CD4-positive, CD25-positive, alpha-beta regulatory T cell (primary cell): ENCODE data around the gene DCTN2. TPM values are rescaled to one million over a fixed set of nuclear protein-coding genes. Genes with fewer than 3 reads are reported as not detected.

Experiments
- ATAC-seq, 2 donors: fragments of 150-1000 bp; cut with Tn5 transposase; one replicate each; pipeline ENCODE4 v1.10.0; 2021; ENCODE audit warnings: low read depth in 2 of 2, moderate number of reproducible peaks in 2 of 2, moderate library complexity in 1 of 2
- DNase-seq, 3 donors: peaks; one replicate each; pipeline versions ENCODE4 v3.0.0 to v3.0.0-alpha.2; 2012 to 2022; ENCODE audit warnings: mixed read lengths in 1 of 3
- H3K27ac ChIP-seq: one replicate; pipeline ENCODE4 v1.7.0; 2013; ENCODE audit warnings: mild to moderate bottlenecking, low read length; ENCODE audit not compliant: insufficient read depth, poor library complexity, severe bottlenecking
- H3K27me3 ChIP-seq: one replicate; pipeline ENCODE4 v1.7.0; 2013; ENCODE audit warnings: low read length; ENCODE audit not compliant: control insufficient read depth, insufficient read depth
- H3K36me3 ChIP-seq: one replicate; pipeline ENCODE4 v1.7.0; 2013; ENCODE audit warnings: mild to moderate bottlenecking, low read length, moderate library complexity; ENCODE audit not compliant: control insufficient read depth, insufficient read depth
- H3K4me1 ChIP-seq: 2 replicates; pipeline ENCODE4 v1.7.0; 2013; ENCODE audit warnings: mild to moderate bottlenecking, low read length; ENCODE audit not compliant: insufficient read depth, control insufficient read depth, poor library complexity, severe bottlenecking
- H3K4me3 ChIP-seq: one replicate; pipeline ENCODE4 v1.7.0; 2013; ENCODE audit warnings: low read depth, mild to moderate bottlenecking, low read length, moderate library complexity
- H3K9me3 ChIP-seq, 2 experiments: 1 replicate in 1 of 2; 2 replicates in 1 of 2; pipeline ENCODE4 v1.7.0; 2013; ENCODE audit warnings: low read length in 2 of 2, mild to moderate bottlenecking in 1 of 2, moderate library complexity in 1 of 2; ENCODE audit not compliant: control insufficient read depth in 2 of 2
- H3K27ac Mint-ChIP-seq, 3 donors: one replicate each; pipeline ENCODE4 v1.8.0; 2020 to 2022; ENCODE audit warnings: mild to moderate bottlenecking in 3 of 3, mixed read lengths in 3 of 3, moderate library complexity in 2 of 3
- H3K27me3 Mint-ChIP-seq: one replicate; pipeline ENCODE4 v1.8.0; 2022; ENCODE audit warnings: mild to moderate bottlenecking, mixed read lengths
- H3K36me3 Mint-ChIP-seq: one replicate; pipeline ENCODE4 v1.8.0; 2020; ENCODE audit warnings: mixed read lengths
- H3K4me1 Mint-ChIP-seq, 4 donors: one replicate each; pipeline ENCODE4 v1.8.0; 2020 to 2022; ENCODE audit warnings: mixed read lengths in 4 of 4, mild to moderate bottlenecking in 1 of 4
- H3K4me3 Mint-ChIP-seq, 4 donors: one replicate each; pipeline ENCODE4 v1.8.0; 2020 to 2022; ENCODE audit warnings: mild to moderate bottlenecking in 4 of 4, mixed read lengths in 4 of 4, moderate library complexity in 3 of 4
- H3K9me3 Mint-ChIP-seq, 7 donors: one replicate each; pipeline ENCODE4 v1.8.0; 2020 to 2022; ENCODE audit warnings: mixed read lengths in 7 of 7, mild to moderate bottlenecking in 3 of 7, moderate library complexity in 2 of 7
- polyA plus RNA-seq, 4 donors: library from polyadenylated mRNA; unstranded; fragments of 300-500 nt; fragmentation: Illumina TruSeq; gene quantifications; one replicate each; pipeline ENCODE4 v1.2.3, GENCODE V29; 2021
- total RNA-seq: library from RNA; stranded (reverse); gene quantifications from one replicate; pipeline ENCODE4 v1.2.3, GENCODE V29; 2022

The DCTN2 gene
- total and polyA plus RNA-seq, 5 donors from 2014 or later, result 74.9 to 91.6 (median 78.9) TPM

GRCh38 chr12:57535764-57536596 lies 11.0 kb downstream of the DCTN2 start:
- Mint-ChIP-seq H3K4me1 (peaks cover 0 to 3% (median 1%) of the 10 kb centered on the region in 4 donors), H3K27ac (peak overlapping the region in 2 of 3 donors; percentile 26 to 72), H3K9me3 (no peaks in the 10 kb centered on the region), H3K4me3 (no peak overlapping the region), H3K36me3 (peaks cover 53% of the 10 kb centered on the region), H3K27me3 (no peaks in the 10 kb centered on the region)
- no peak overlapping the region for H3K27ac ChIP-seq
- H3K36me3 ChIP-seq, result peaks cover 54% of the 10 kb centered on the region
- ATAC-seq, result no peak
- no peak overlapping the region for H3K4me3 ChIP-seq
- no peaks in the 10 kb centered on the region for H3K4me1 ChIP-seq
- DNase-seq, result no peak
- H3K27me3 ChIP-seq, result no peaks in the 10 kb centered on the region
- no peaks in the 10 kb centered on the region for H3K9me3 ChIP-seq

GRCh38 chr12:57534991-57535543 lies 11.9 kb downstream of the DCTN2 start:
- H3K27ac ChIP-seq, result no peak overlapping the region
- H3K27me3 ChIP-seq, result no peaks in the 10 kb centered on the region
- H3K36me3 Mint-ChIP-seq, result peaks cover 49% of the 10 kb centered on the region
- H3K9me3 ChIP-seq, result no peaks in the 10 kb centered on the region
- peaks cover 63% of the 10 kb centered on the region for H3K36me3 ChIP-seq
- H3K4me1 ChIP-seq, result no peaks in the 10 kb centered on the region
- peak overlapping the region in 1 of 3 donors; percentile 72 for H3K27ac Mint-ChIP-seq
- no peak overlapping the region for H3K4me3 ChIP-seq
- peaks cover 0 to 3% (median under 1%) of the 10 kb centered on the region in 4 donors for H3K4me1 Mint-ChIP-seq
- peak overlapping the region in 1 of 4 donors; percentile 43 for H3K4me3 Mint-ChIP-seq
- no peak for DNase-seq
- no peaks in the 10 kb centered on the region for H3K27me3 Mint-ChIP-seq
- no peaks in the 10 kb centered on the region for H3K9me3 Mint-ChIP-seq
- ATAC-seq, result no peak

GRCh38 chr12:57534250-57534649 lies 12.7 kb downstream of the DCTN2 start:
- no peak for DNase-seq
- Histone ChIP-seq H3K27ac (no peak overlapping the region), H3K4me1 (no peaks in the 10 kb centered on the region), H3K4me3 (no peak overlapping the region), H3K27me3 (no peaks in the 10 kb centered on the region), H3K36me3 (peaks cover 66% of the 10 kb centered on the region), H3K9me3 (no peaks in the 10 kb centered on the region)
- no peaks in the 10 kb centered on the region for H3K9me3 Mint-ChIP-seq
- peaks cover 53% of the 10 kb centered on the region for H3K36me3 Mint-ChIP-seq
- peak overlapping the region in 1 of 3 donors; percentile 20 for H3K27ac Mint-ChIP-seq
- no peak for ATAC-seq
- no peak overlapping the region for H3K4me3 Mint-ChIP-seq
- no peaks in the 10 kb centered on the region for H3K27me3 Mint-ChIP-seq
- H3K4me1 Mint-ChIP-seq, result peaks cover 0 to 9% (median 4%) of the 10 kb centered on the region in 4 donors

- H3K27me3 ChIP-seq, result no peaks in the 10 kb centered on the region
- Mint-ChIP-seq H3K27me3 (no peaks in the 10 kb centered on the region), H3K27ac (peak overlapping the region in 1 of 3 donors; percentile 51), H3K4me3 (no peak overlapping the region), H3K36me3 (peaks cover 44% of the 10 kb centered on the region), H3K9me3 (no peaks in the 10 kb centered on the region), H3K4me1 (peaks cover 0 to 9% (median 4%) of the 10 kb centered on the region in 4 donors)
- H3K36me3 ChIP-seq, result peaks cover 72% of the 10 kb centered on the region
- no peaks in the 10 kb centered on the region for H3K9me3 ChIP-seq
- H3K27ac ChIP-seq, result no peak overlapping the region
- no peak overlapping the region for H3K4me3 ChIP-seq
- DNase-seq (no peak), ATAC-seq (no peak)
- H3K4me1 ChIP-seq, result no peaks in the 10 kb centered on the region
Observed at GRCh38 chr12:57533108-57533507, 13.9 kb downstream of the DCTN2 start.

GRCh38 chr12:57531836-57532235 lies 15.2 kb downstream of the DCTN2 start:
- H3K4me3 Mint-ChIP-seq, result peak overlapping the region in 1 of 4 donors; percentile 12
- H3K36me3 Mint-ChIP-seq, result peaks cover 33% of the 10 kb centered on the region
- H3K4me3 ChIP-seq, result no peak overlapping the region
- H3K27me3 Mint-ChIP-seq, result no peaks in the 10 kb centered on the region
- no peaks in the 10 kb centered on the region for H3K27me3 ChIP-seq
- H3K4me1 Mint-ChIP-seq, result peaks cover 0 to 9% (median 2%) of the 10 kb centered on the region in 4 donors
- H3K9me3 ChIP-seq, result no peaks in the 10 kb centered on the region
- ATAC-seq, result no peak
- H3K9me3 Mint-ChIP-seq, result no peaks in the 10 kb centered on the region
- H3K27ac ChIP-seq, result no peak overlapping the region
- DNase-seq, result no peak
- no peaks in the 10 kb centered on the region for H3K4me1 ChIP-seq
- H3K36me3 ChIP-seq, result peaks cover 79% of the 10 kb centered on the region
- H3K27ac Mint-ChIP-seq, result peak overlapping the region in 1 of 3 donors; percentile 26

GRCh38 chr12:57530396-57531142 lies 16.4 kb downstream of the DCTN2 start:
- H3K27me3 Mint-ChIP-seq, result no peaks in the 10 kb centered on the region
- no peaks in the 10 kb centered on the region for H3K9me3 Mint-ChIP-seq
- peaks cover 0 to 9% (median 5%) of the 10 kb centered on the region in 4 donors for H3K4me1 Mint-ChIP-seq
- ATAC-seq (no peak), DNase-seq (no peak)
- Histone ChIP-seq H3K4me1 (no peaks in the 10 kb centered on the region), H3K4me3 (no peak overlapping the region), H3K36me3 (peaks cover 79% of the 10 kb centered on the region), H3K27me3 (no peaks in the 10 kb centered on the region), H3K9me3 (no peaks in the 10 kb centered on the region), H3K27ac (no peak overlapping the region)
- H3K27ac Mint-ChIP-seq, result peak overlapping the region in 1 of 3 donors; percentile 41
- H3K36me3 Mint-ChIP-seq, result peaks cover 31% of the 10 kb centered on the region
- H3K4me3 Mint-ChIP-seq, result no peak overlapping the region

- Histone ChIP-seq H3K27me3 (no peaks in the 10 kb centered on the region), H3K4me3 (no peak overlapping the region), H3K36me3 (peaks cover 76% of the 10 kb centered on the region), H3K9me3 (no peaks in the 10 kb centered on the region), H3K4me1 (peaks cover 2% of the 10 kb centered on the region), H3K27ac (no peak overlapping the region)
- Mint-ChIP-seq H3K27me3 (no peaks in the 10 kb centered on the region), H3K4me1 (peaks cover 0 to 13% (median 6%) of the 10 kb centered on the region in 4 donors), H3K4me3 (peak overlapping the region in 1 of 4 donors; percentile 48), H3K9me3 (no peaks in the 10 kb centered on the region), H3K36me3 (peaks cover 24% of the 10 kb centered on the region), H3K27ac (peak overlapping the region; percentile 26 to 51 (median 41))
- DNase-seq, result no peak
- no peak for ATAC-seq
Observed at GRCh38 chr12:57529831-57530230, 17.2 kb downstream of the DCTN2 start.
